ENCODE results near the gene RC3H2. TPM values are rescaled to one million over a fixed set of nuclear protein-coding genes. Genes with fewer than 3 reads are reported as not detected.
A peak's percentile ranks its signal among the peaks of the same experiment; 100 is the strongest.
"Not testable (repeated sequence)": the region's sequence is repeated elsewhere in the genome, so short reads cannot be mapped to it uniquely, and the experiment has no call there.

RC3H2 gene
- total RNA-seq, 1 donor from 2014 or later = 35.1 TPM

- intact Hi-C loops (cut with DNase I) = no loop called here
- ATAC-seq (no peak), DNase-seq (ENCODE audit: missing footprints) (no peak)
Measured at GRCh38 chr9:122863407-122863806, 41.8 kb downstream of the RC3H2 start.

GRCh38 chr9:122860319-122861142 lies 44.6 kb downstream of the RC3H2 start:
- ATAC-seq = no peak
- intact Hi-C loops (cut with DNase I) = no loop called here
- no peak for DNase-seq (ENCODE audit: missing footprints)

GRCh38 chr9:122857815-122858214 lies 47.3 kb downstream of the RC3H2 start:
- no peak for ATAC-seq
- intact Hi-C loops (cut with DNase I) = no loop called here

GRCh38 chr9:122852085-122852786 lies 52.9 kb downstream of the RC3H2 start:
- intact Hi-C loops (cut with DNase I); DNase-seq (ENCODE audit: missing footprints); ATAC-seq: not testable (repeated sequence)

More at GRCh38 chr9:122857815-122858214, 47.3 kb downstream of the RC3H2 start:
- DNase-seq (ENCODE audit: missing footprints) = no peak

- no peak for DNase-seq (ENCODE audit: missing footprints)
- intact Hi-C loops (cut with DNase I) = no loop called here
- ATAC-seq = no peak
Measured at GRCh38 chr9:122848256-122848943, 56.8 kb downstream of the RC3H2 start.

- ATAC-seq = no peak
- DNase-seq (ENCODE audit: missing footprints) = no peak
- intact Hi-C loops (cut with DNase I) = no loop called here
Measured at GRCh38 chr9:122846371-122846940, 58.7 kb downstream of the RC3H2 start.

GRCh38 chr9:122845116-122845515 lies 60.0 kb downstream of the RC3H2 start:
- intact Hi-C loops (cut with DNase I) = no loop called here
- no peak for ATAC-seq
- DNase-seq (ENCODE audit: missing footprints) = no peak

- intact Hi-C loops (cut with DNase I) = no loop called here
- DNase-seq (ENCODE audit: missing footprints) (no peak), ATAC-seq (no peak)
Measured at GRCh38 chr9:122844137-122844536, 61.0 kb downstream of the RC3H2 start.

- intact Hi-C loops (cut with DNase I) = no loop called here
- ATAC-seq (no peak), DNase-seq (ENCODE audit: missing footprints) (no peak)
Measured at GRCh38 chr9:122841501-122841900, 63.7 kb downstream of the RC3H2 start.

GRCh38 chr9:122838441-122838840 lies 66.7 kb downstream of the RC3H2 start:
- intact Hi-C loops (cut with DNase I); ATAC-seq; DNase-seq (ENCODE audit: missing footprints): not testable (repeated sequence)

- intact Hi-C loops (cut with DNase I) = no loop called here
- ATAC-seq (no peak), DNase-seq (ENCODE audit: missing footprints) (no peak)
Measured at GRCh38 chr9:122837266-122837850, 67.8 kb downstream of the RC3H2 start.

- intact Hi-C loops (cut with DNase I) = no loop called here
- ATAC-seq (no peak), DNase-seq (ENCODE audit: missing footprints) (no peak)
Measured at GRCh38 chr9:122835313-122835731, 69.8 kb downstream of the RC3H2 start.

- ATAC-seq (no peak), DNase-seq (ENCODE audit: missing footprints) (no peak)
- intact Hi-C loops (cut with DNase I) = no loop called here
Measured at GRCh38 chr9:122832194-122832593, 73.0 kb downstream of the RC3H2 start.

GRCh38 chr9:122828965-122829284 lies 76.2 kb downstream of the RC3H2 start:
- DNase-seq (ENCODE audit: missing footprints); ATAC-seq: not testable (repeated sequence)
- intact Hi-C loops (cut with DNase I) = loop anchor here (10.0 kb wide), 1 partner anchor 564 kb away; the partner anchor contains the start of genes MRRF and RBM18

- intact Hi-C loops (cut with DNase I) = loop anchor here (10.0 kb wide), 1 partner anchor 563 kb away; the partner anchor contains the start of genes MRRF and RBM18
- no peak for DNase-seq (ENCODE audit: missing footprints)
- ATAC-seq = peak; percentile 11
Measured at GRCh38 chr9:122827761-122828093, 77.4 kb downstream of the RC3H2 start.

- ATAC-seq = no peak
- DNase-seq (ENCODE audit: missing footprints) = no peak
- intact Hi-C loops (cut with DNase I) = loop anchor here (10.0 kb wide), 1 partner anchor 558 kb away; the partner anchor contains the start of genes MRRF and RBM18
Measured at GRCh38 chr9:122822938-122823337, 82.2 kb downstream of the RC3H2 start.

- no peak for ATAC-seq
- intact Hi-C loops (cut with DNase I) = loop anchor here (10.0 kb wide), 1 partner anchor 557 kb away; the partner anchor contains the start of genes MRRF and RBM18
Measured at GRCh38 chr9:122822056-122822455, 83.1 kb downstream of the RC3H2 start.

GRCh38 chr9:122821278-122821943 lies 83.7 kb downstream of the RC3H2 start:
- ATAC-seq (peak; percentile 48), DNase-seq (ENCODE audit: missing footprints) (no peak)
- intact Hi-C loops (cut with DNase I) = loop anchor here (10.0 kb wide), 1 partner anchor 557 kb away; the partner anchor contains the start of genes MRRF and RBM18

More at GRCh38 chr9:122822056-122822455, 83.1 kb downstream of the RC3H2 start:
- DNase-seq (ENCODE audit: missing footprints) = no peak

All from Right ventricle myocardium inferior (tissue), 1 donor.